OCI-LY7 (cell line): ENCODE data around the gene PTH2.

ENCODE experiments used
- CTCF ChIP-seq: fragments of 200-600 bp; sonication (generic); conservative IDR thresholded peaks from 2 replicates; pipeline ENCODE4 v1.5.1; 2014; ENCODE audit warnings: mild to moderate bottlenecking, antibody characterized with exemption, low read length, moderate library complexity, mixed read lengths
- EZH2phosphoT487 ChIP-seq: fragments of 200-600 bp; sonication (generic); IDR thresholded peaks from 2 replicates; pipeline ENCODE4 v1.6.1; 2018; ENCODE audit warnings: low read depth, borderline replicate concordance, mild to moderate bottlenecking, mixed run types, antibody characterized with exemption, low read length, moderate library complexity, mixed read lengths

- TF ChIP-seq CTCF (no peak), EZH2phosphoT487 (no peak)
Observed at GRCh38 chr19:49408816-49409440, 14.3 kb downstream of the PTH2 start.
